K562 (cell line): ENCODE measurements around the gene ZNHIT1. TPM values are rescaled to one million over a fixed set of nuclear protein-coding genes. Genes with fewer than 3 reads are reported as not detected.

ENCODE experiments used
- ASH1L ChIP-seq: fragments of 450-650 bp; IDR thresholded peaks from 2 replicates; pipeline ENCODE4 v1.6.1; 2018; ENCODE audit warnings: borderline replicate concordance, mild to moderate bottlenecking, low read depth; ENCODE audit not compliant: partially characterized antibody
- CREB1 ChIP-seq, 2 experiments: sonication (generic) in 1 of 2; formaldehyde crosslinking in 1 of 2; IDR thresholded peaks; 2 replicates each; pipeline versions ENCODE4 v1.6.1 to v1.8.0; 2012 to 2022; ENCODE audit warnings: inconsistent platforms in 1 of 2, mild to moderate bottlenecking in 1 of 2, missing genetic modification reagents in 1 of 2, moderate library complexity in 1 of 2
- FOXM1 ChIP-seq, 2 experiments: fragments of 450-650 bp in 1 of 2; sonication (generic) in 1 of 2; formaldehyde crosslinking in 1 of 2; IDR thresholded peaks; 2 replicates each; pipeline versions ENCODE4 v1.6.1 to v1.9.0; 2017 to 2022; ENCODE audit warnings: low read depth in 2 of 2, mild to moderate bottlenecking in 2 of 2, missing genetic modification reagents in 1 of 2, moderate library complexity in 1 of 2
- HEY1 ChIP-seq: fragments of 250-450 bp; sonication (Bioruptor Pico); IDR thresholded peaks from 2 replicates; pipeline ENCODE4 v1.5.0; 2020; ENCODE audit warnings: mild to moderate bottlenecking, moderate library complexity, borderline replicate concordance
- KLF1 ChIP-seq: fragments of 450-650 bp; IDR thresholded peaks from 2 replicates; pipeline ENCODE4 v1.6.1; 2016; ENCODE audit warnings: missing genetic modification characterization, missing compliant biosample characterization
- MTA1 ChIP-seq: fragments of 450-650 bp; IDR thresholded peaks from 2 replicates; pipeline ENCODE4 v1.6.1; 2017; ENCODE audit warnings: borderline replicate concordance
- MXI1 ChIP-seq: IDR thresholded peaks from 2 replicates; pipeline ENCODE4 v1.6.1; 2011; ENCODE audit warnings: low read depth, mild to moderate bottlenecking, improper control_type of control experiment, low read length
- MYNN ChIP-seq, 2 experiments: sonication (generic); formaldehyde crosslinking in 1 of 2; IDR thresholded peaks; 2 replicates each; pipeline versions ENCODE4 v1.5.0 to v1.6.1; 2016 to 2020; ENCODE audit warnings: antibody characterized with exemption in 1 of 2, missing genetic modification reagents in 1 of 2
- PCBP1 ChIP-seq: fragments of 200-400 bp; formaldehyde crosslinking; IDR thresholded peaks from 2 replicates; pipeline ENCODE4 v1.6.1; 2018; ENCODE audit warnings: mild to moderate bottlenecking, low read depth, low read length; ENCODE audit not compliant: poor library complexity, severe bottlenecking
- SMAD2 ChIP-seq: fragments of 150-350 bp; IDR thresholded peaks from 2 replicates; pipeline ENCODE4 v1.6.1; 2014; ENCODE audit warnings: low read depth, mild to moderate bottlenecking, low read length
- SMARCE1 ChIP-seq: fragments of 450-650 bp; IDR thresholded peaks from 2 replicates; pipeline ENCODE4 v1.7.1; 2016; ENCODE audit warnings: mild to moderate bottlenecking
- TAL1 ChIP-seq: fragments of 450-650 bp; IDR thresholded peaks from 2 replicates; pipeline ENCODE4 v1.6.1; 2016; ENCODE audit warnings: mild to moderate bottlenecking
- TARDBP ChIP-seq: fragments of 450-650 bp; IDR thresholded peaks from 2 replicates; pipeline ENCODE4 v1.6.1; 2016
- TBL1XR1 ChIP-seq, 2 experiments: IDR thresholded peaks; 2 replicates each; pipeline ENCODE4 v1.6.1; 2012; ENCODE audit warnings: improper control_type of control experiment in 2 of 2, low read length in 2 of 2, mild to moderate bottlenecking in 1 of 2
- ZNF174 ChIP-seq: fragments of 250-450 bp; sonication (Bioruptor Pico); IDR thresholded peaks from 2 replicates; pipeline ENCODE4 v1.4.0; 2020; ENCODE audit warnings: mild to moderate bottlenecking
- polyA plus RNA-seq, 8 experiments: library from polyadenylated mRNA; depleted of rRNA in 4 of 8; stranded (reverse) in 5 of 8; unstranded in 3 of 8; fragments of >200 nt; fragmentation: Nextera tagmentation in 2 of 8; fragmentation: Illumina TruSeq in 1 of 8; extraction: Ambion mirVana in 2 of 8; extraction: Trizol in 1 of 8; gene quantifications; 2 replicates each; pipeline versions ENCODE4 v1.2.1 to v1.2.3, GENCODE V29; 2011 to 2014; ENCODE audit warnings: inconsistent platforms in 1 of 8, missing spikeins in 1 of 8
- total RNA-seq, 7 experiments: library from RNA; depleted of rRNA in 6 of 7; stranded (reverse); fragments of >200 nt in 6 of 7; fragmentation: Illumina TruSeq in 2 of 7; extraction: Trizol in 2 of 7; gene quantifications; 2 replicates each; pipeline versions ENCODE4 v1.2.1 to v1.2.3, GENCODE V29; 2011 to 2021; ENCODE audit warnings: low replicate concordance in 1 of 7
- TF ChIP-seq, protein P1 (sequence below): fragments of 450-650 bp; IDR thresholded peaks from 2 replicates; pipeline ENCODE4 v1.6.1; 2016; ENCODE audit warnings: missing biosample characterization, missing genetic modification characterization
- TF ChIP-seq, protein P2 (sequence below), 3 experiments: fragments of 200-800 bp in 1 of 3; sonication (Bioruptor generic) in 1 of 3; sonication (generic) in 1 of 3; formaldehyde crosslinking in 1 of 3; IDR thresholded peaks; 2 replicates each; pipeline versions ENCODE4 v1.6.1 to v1.8.0; 2016 to 2022; ENCODE audit warnings: mild to moderate bottlenecking in 2 of 3, missing compliant biosample characterization in 2 of 3, missing genetic modification characterization in 2 of 3, missing genetic modification reagents in 1 of 3
- TF ChIP-seq, protein P3 (sequence below): fragments of 450-650 bp; IDR thresholded peaks from 2 replicates; pipeline ENCODE4 v1.6.1; 2017; ENCODE audit warnings: antibody characterized with exemption, mild to moderate bottlenecking

ZNHIT1 gene
- total and polyA plus RNA-seq, 9 of the 15 experiments (the other 6 are each of a cell fraction or from before 2014, with no cell fraction given), result 6.4 to 162 (median 70.1) TPM

DNA sequence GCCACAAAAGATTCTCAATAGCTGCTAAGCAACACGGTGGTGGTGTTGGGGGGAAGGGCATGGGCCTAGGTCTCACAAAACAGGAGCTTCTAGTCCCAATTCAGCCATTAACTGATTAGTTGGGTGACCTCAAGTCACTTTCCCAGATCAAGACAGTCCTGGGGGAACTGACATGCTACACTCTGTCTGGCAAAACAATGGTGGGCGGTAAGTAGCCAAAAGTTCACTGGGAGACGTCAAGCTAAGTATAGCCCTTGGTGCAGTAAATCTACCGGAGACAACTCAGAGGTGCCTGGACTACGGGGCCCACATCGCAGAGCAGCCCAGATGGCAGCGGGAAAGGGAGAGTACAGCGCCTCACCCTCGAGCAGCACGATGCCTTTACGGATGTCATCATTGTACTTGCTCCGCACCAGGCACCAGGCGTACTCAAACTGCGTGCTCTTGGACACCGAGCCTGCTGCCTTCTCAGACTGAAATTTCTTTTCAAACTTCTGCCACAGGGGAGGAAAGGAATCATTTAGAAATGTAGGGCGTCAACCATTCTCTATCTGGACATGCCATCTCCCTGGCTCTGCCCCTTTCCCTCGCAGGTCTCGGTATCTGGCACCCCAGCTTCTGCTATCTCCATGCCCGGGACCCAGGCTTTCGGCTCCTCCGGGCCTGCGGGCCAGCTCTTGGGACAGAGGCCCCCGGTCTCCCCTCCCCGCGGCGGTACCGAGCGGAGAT lies 25.8 kb downstream of the ZNHIT1 start (continued):
- TF ChIP-seq, protein P1, sequence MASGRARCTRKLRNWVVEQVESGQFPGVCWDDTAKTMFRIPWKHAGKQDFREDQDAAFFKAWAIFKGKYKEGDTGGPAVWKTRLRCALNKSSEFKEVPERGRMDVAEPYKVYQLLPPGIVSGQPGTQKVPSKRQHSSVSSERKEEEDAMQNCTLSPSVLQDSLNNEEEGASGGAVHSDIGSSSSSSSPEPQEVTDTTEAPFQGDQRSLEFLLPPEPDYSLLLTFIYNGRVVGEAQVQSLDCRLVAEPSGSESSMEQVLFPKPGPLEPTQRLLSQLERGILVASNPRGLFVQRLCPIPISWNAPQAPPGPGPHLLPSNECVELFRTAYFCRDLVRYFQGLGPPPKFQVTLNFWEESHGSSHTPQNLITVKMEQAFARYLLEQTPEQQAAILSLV, result no peak
- TF ChIP-seq MXI1, result no peak
- TF ChIP-seq SMAD2, result no peak
- TF ChIP-seq HEY1 (CRISPR knock-in tag), result no peak
- TF ChIP-seq CREB1 (IDR thresholded peaks at IDR 0.05), result no peak; the same call in 1 of the 2 replicates
- TF ChIP-seq CREB1 (CRISPR knock-in tag; IDR thresholded peaks at IDR 0.05), result no peak
- peak in 1 of 2 experiments; percentile 36; a peak in 1 of 4 replicates for TF ChIP-seq TBL1XR1 (IDR thresholded peaks at IDR 0.05; ENCODE audit: low read length in 2 of 2)
- no peak for TF ChIP-seq PCBP1
- no peak for TF ChIP-seq SMARCE1
- no peak for TF ChIP-seq ASH1L
- TF ChIP-seq, protein P2, sequence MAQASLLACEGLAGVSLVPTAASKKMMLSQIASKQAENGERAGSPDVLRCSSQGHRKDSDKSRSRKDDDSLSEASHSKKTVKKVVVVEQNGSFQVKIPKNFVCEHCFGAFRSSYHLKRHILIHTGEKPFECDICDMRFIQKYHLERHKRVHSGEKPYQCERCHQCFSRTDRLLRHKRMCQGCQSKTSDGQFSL (CRISPR knock-in tag; IDR thresholded peaks at IDR 0.05), result 0 out of 2 replicates have a peak, but pooled peaks have one; percentile 23
- TF ChIP-seq, protein P2 (tag; IDR thresholded peaks at IDR 0.05), result no peak
- no peak for TF ChIP-seq ZNF174
- TF ChIP-seq, protein P3, sequence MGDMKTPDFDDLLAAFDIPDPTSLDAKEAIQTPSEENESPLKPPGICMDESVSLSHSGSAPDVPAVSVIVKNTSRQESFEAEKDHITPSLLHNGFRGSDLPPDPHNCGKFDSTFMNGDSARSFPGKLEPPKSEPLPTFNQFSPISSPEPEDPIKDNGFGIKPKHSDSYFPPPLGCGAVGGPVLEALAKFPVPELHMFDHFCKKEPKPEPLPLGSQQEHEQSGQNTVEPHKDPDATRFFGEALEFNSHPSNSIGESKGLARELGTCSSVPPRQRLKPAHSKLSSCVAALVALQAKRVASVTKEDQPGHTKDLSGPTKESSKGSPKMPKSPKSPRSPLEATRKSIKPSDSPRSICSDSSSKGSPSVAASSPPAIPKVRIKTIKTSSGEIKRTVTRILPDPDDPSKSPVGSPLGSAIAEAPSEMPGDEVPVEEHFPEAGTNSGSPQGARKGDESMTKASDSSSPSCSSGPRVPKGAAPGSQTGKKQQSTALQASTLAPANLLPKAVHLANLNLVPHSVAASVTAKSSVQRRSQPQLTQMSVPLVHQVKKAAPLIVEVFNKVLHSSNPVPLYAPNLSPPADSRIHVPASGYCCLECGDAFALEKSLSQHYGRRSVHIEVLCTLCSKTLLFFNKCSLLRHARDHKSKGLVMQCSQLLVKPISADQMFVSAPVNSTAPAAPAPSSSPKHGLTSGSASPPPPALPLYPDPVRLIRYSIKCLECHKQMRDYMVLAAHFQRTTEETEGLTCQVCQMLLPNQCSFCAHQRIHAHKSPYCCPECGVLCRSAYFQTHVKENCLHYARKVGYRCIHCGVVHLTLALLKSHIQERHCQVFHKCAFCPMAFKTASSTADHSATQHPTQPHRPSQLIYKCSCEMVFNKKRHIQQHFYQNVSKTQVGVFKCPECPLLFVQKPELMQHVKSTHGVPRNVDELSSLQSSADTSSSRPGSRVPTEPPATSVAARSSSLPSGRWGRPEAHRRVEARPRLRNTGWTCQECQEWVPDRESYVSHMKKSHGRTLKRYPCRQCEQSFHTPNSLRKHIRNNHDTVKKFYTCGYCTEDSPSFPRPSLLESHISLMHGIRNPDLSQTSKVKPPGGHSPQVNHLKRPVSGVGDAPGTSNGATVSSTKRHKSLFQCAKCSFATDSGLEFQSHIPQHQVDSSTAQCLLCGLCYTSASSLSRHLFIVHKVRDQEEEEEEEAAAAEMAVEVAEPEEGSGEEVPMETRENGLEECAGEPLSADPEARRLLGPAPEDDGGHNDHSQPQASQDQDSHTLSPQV, result no peak
- no peak for TF ChIP-seq FOXM1 (IDR thresholded peaks at IDR 0.05; ENCODE audit: low read depth)
- peak; percentile 55; the same call in 1 of the 2 replicates for TF ChIP-seq FOXM1 (CRISPR knock-in tag; IDR thresholded peaks at IDR 0.05; ENCODE audit: low read depth)
- TF ChIP-seq KLF1 (tag), result no peak
- TF ChIP-seq MYNN (IDR thresholded peaks at IDR 0.05), result 0 out of 2 replicates have a peak, but pooled peaks have one; percentile 45
- TF ChIP-seq MYNN (CRISPR knock-in tag; IDR thresholded peaks at IDR 0.05), result no peak
- no peak for TF ChIP-seq TARDBP
- peak; percentile 42; the same call in 1 of the 2 replicates for TF ChIP-seq TAL1
- TF ChIP-seq MTA1, result no peak
